H1 (cell line): ENCODE data around the gene PRR12. TPM values are rescaled to one million over a fixed set of nuclear protein-coding genes. Genes with fewer than 3 reads are reported as not detected.

Experiments
- ASH2L ChIP-seq: fragments of 200-600, 300-600 bp; sonication (generic); IDR thresholded peaks from one replicate; pipeline ENCODE4 v1.7.1; 2017; ENCODE audit warnings: low read length
- FOSL1 ChIP-seq: IDR thresholded peaks from 2 replicates; pipeline ENCODE4 v1.6.1; 2011; ENCODE audit warnings: mild to moderate bottlenecking, low read depth, low read length, moderate library complexity; ENCODE audit not compliant: insufficient read depth
- SIN3A ChIP-seq, 2 experiments: IDR thresholded peaks in 1 of 2; conservative IDR thresholded peaks in 1 of 2; 2 replicates each; pipeline ENCODE4 v1.6.1; 2011 to 2012; ENCODE audit warnings: low read length in 2 of 2, improper control_type of control experiment in 1 of 2, low read depth in 1 of 2, mild to moderate bottlenecking in 1 of 2
- polyA plus RNA-seq, 7 experiments: library from polyadenylated mRNA; depleted of rRNA in 3 of 7; stranded (reverse) in 5 of 7; unstranded in 2 of 7; fragments of >200 nt in 5 of 7; fragments of 200-250 nt in 2 of 7; gene quantifications; 1 replicate in 5 of 7; 2 replicates in 1 of 7; 4 replicates in 1 of 7; pipeline versions ENCODE4 v1.2.1 to v1.2.3, GENCODE V29; 2011 to 2013; ENCODE audit warnings: missing spikeins in 2 of 7, mixed read lengths in 2 of 7
- total RNA-seq: library from RNA; stranded (reverse); fragmentation: NEBNext Ultra II Directional; extraction: Animal tissue kit (Norgen Biotek cat#: 25700); gene quantifications from 2 replicates; pipeline ENCODE4 v1.2.1, GENCODE V29; 2021

PRR12 gene
- total and polyA plus RNA-seq, 2 of the 8 experiments (the other 6 are each of a cell fraction or from before 2014, with no cell fraction given): 2.5 to 59.4 TPM

DNA sequence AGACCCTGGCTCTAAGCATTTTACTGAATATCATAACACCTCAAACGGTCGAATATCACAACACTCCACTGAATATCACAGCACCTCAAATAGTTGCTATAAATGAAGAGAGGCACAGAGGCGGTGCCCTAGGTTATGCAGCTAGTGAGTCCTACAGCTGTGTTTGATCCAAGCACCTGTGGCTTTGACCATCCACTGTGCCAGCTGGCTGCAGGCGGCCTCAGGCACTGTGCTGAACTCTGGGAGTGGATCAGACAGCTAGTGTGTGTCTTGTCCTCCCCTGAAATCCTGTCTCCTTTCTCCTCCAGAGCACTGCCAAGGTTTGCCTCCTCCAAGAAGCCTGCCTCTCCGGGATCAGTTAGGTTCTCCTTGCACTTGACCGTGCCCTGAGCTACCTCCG is 18.0 kb upstream of the PRR12 start (continued):
- TF ChIP-seq SIN3A (conservative IDR thresholded peaks at IDR 0.05 in 1 of 2, IDR thresholded peaks at IDR 0.05 in 1 of 2; ENCODE audit: low read depth in 1 of 2, low read length in 2 of 2): no peak
- TF ChIP-seq ASH2L: no peak
- no peak for TF ChIP-seq FOSL1
